Superior temporal gyrus (tissue), 1 donor: ENCODE measurements around the gene DMAP1.

Experiments
- DNase-seq: peaks from one replicate; pipeline ENCODE4 v3.0.0-alpha.2; 2016; ENCODE audit errors: extremely low spot score

The DMAP1 gene

GRCh38 chr1:44228218-44228617 is 14.9 kb downstream of the DMAP1 start:
- DNase-seq, result no peak

GRCh38 chr1:44229435-44230167 is 16.3 kb downstream of the DMAP1 start:
- DNase-seq, result no peak

DNA sequence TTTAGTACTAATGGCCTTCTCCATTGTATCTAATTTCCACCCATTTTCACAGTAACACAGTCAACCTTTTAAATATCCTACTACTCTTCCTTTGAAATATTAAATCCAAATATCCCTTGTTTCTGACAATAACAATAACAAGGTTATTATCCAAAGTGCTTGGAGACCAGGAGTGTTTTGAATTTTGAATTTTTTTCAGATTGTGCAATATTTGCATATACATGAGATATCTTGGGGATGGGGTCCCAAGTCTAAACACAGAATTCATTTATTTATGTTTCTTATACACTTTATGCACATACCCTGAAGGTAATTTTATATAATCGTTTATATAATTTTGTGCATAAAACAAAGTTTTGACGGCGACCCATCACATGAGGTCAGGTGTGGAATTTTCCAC is 17.5 kb downstream of the DMAP1 start:
- no peak for DNase-seq

- no peak for DNase-seq
These were observed 20.3 kb downstream of the DMAP1 start for GRCh38 chr1:44233593-44233992.

DNA sequence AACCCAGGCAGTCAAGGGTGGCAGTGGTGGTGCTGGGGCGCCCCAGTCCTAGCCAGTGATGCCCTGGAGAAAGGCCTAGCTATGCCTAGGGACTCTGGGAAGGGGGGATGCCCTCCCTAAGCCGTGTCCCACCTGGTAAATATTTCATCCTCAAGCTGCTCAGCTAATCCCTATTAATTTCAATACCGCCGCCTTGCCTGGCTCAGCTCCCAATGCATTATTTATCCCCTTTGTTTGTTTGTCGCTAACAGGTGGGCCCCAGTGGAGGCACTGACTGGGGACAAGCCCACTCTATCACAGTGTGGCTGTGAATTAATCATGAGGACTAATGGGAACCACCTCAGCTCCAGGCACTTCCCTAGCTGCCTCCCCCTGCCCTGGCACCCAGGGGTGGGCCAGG is 22.5 kb downstream of the DMAP1 start:
- DNase-seq, result no peak

DNA sequence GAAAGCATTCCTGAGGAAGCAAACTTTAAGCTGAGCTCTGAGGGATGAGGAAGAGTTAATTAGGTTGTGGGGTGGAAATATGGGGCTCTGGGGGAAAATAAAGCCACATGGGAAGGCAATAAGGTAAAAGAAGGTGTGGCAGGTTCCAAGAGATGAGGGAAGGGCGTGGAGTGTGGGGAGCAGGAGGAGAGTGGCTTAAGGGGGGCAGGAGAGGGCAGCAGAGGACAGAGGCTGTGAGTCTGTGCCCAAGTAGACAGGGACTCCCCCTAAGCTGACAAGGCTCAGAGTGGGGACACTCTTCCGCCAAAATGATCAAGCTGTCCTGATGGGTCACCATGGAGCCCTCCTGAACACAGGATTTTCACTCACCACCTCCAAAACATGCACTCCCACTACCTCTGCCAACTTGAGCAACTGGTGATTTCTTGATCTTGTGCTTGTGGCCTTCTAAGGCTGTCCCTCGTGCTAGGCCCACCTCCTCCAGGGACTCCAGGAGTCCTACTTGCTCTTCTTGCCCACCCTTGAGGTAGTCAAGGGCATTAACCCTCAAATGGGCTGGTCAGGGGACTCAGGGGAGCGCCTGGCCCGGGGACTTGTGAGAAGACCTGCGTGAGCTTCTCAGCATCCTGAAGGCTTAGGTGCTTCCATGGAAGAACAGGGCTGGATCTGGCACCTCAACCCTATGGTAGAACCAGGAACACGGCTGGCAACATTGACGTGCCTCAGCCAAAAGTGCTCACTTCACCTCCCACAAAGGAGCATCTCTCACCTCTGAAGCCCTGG is 23.4 kb downstream of the DMAP1 start:
- no peak for DNase-seq

GRCh38 chr1:44237721-44238457 is 24.6 kb downstream of the DMAP1 start:
- DNase-seq, result no peak

GRCh38 chr1:44238660-44239059 is 25.4 kb downstream of the DMAP1 start:
- no peak for DNase-seq

GRCh38 chr1:44239331-44239960 is 26.2 kb downstream of the DMAP1 start:
- DNase-seq, result no peak

DNA sequence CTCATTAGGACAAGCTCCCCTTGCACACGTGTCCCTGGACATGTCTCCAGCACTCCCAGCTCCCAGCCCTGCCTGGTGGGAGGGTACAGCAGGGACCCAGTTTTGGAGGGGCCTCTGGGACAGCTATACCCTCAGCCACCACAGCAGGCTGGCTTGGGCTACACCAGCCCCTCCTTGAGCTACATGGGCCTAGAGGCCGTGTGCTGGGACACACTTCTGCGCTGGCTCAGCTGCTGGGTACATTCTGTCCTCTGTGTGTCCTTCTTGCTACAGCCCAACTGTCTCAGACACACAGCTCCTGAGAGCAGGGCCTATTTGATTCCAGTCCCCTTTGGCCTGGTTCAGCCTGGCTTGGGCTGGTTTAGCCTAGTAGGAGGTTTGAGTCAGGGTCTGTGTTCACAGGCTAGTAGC is 26.7 kb downstream of the DMAP1 start:
- DNase-seq, result no peak

DNA sequence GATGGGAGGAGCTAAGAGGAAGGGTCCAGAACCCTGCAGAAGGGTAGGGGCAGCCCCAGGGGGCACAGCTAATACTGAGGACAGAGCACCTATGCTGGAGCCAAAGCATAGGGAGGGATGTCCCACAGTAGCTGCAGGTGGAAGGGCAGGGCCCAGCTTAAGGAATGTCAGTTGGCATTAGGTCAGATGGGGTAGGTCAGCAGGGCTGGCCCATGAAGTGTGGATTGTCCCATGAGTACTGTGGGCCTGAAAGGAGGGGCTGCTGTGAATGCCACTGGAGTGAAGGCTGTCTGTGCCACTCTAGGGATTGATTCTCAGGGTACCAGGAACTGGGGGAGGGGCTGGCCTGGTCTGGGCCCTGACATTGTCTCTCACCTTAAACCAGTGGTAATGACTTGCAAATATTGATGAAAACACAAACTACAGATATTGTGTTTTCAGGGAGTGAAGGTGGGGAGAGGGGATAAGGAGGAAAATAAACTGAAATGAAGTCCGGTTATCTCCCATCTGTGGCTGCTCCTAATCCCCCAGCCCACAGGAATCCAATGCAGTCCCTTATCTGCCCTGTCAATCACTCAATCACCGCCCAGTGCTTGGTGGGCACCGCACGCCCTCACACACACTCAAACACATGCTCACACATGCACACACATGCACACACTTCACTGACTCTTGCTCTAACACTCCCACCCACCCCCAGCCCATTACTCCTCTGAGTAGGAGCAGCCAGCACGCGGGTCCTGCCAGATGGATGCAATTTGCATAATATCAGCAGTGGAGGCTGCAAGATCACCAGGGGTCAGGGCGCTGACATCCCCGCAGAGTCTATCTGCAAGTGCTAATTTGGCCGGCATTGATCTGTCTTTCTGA is 27.8 kb downstream of the DMAP1 start:
- DNase-seq, result no peak

- DNase-seq, result peak; percentile 22
These were observed 29.5 kb downstream of the DMAP1 start for GRCh38 chr1:44242746-44243145.

DNA sequence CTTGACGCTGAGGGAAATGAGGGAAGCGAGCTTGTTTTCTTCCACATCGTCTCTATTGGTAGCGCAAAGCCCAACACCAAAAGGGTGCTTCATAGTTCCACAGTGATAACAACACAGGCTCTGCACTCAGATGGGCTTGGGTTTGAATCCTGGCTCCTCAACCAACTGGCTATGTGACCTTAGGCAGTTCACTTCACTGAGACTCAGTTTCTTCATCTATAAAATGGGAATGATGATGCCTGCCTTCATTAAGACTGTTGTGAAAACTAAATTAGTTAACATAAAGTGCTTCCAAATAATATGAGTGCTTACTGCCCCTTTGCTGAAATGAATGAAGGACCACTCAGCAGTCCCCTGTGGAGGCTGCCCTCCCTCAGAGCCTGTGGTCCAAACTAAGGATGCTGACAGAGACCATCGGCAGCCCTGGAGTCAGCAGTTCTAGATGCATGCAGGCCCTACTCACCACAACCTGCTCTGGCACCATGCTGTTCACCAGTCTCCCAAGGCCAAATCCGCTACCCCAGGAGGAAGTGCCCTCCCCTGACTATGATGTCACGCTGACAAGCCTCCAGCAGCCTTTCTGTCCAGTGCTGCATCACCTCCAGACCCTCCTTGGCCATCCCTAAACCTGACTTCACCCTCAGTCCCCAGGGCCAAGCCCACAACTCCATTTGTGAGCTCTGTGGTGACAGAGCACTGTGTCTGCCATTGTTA is 30.7 kb downstream of the DMAP1 start:
- no peak for DNase-seq

GRCh38 chr1:44244986-44245385 is 31.7 kb downstream of the DMAP1 start:
- DNase-seq, result no peak

DNA sequence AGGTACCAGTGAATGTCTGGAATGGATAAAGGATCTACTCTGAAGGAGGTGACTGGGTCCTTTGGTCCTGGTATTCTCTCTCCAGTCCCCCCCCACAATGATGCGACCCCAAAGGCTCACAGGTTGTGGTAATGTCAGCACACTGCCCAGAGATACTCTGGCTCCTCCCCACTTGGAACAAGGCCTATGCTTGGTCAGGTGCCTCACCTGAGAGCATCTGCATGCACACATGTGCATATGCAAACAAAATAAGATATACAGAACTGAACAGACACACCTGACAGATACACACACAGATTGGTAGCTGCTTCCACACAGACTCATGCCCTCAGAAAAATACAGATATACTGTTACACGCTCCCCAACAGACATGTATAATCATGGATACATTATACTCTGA is 33.5 kb downstream of the DMAP1 start:
- DNase-seq, result no peak

DNA sequence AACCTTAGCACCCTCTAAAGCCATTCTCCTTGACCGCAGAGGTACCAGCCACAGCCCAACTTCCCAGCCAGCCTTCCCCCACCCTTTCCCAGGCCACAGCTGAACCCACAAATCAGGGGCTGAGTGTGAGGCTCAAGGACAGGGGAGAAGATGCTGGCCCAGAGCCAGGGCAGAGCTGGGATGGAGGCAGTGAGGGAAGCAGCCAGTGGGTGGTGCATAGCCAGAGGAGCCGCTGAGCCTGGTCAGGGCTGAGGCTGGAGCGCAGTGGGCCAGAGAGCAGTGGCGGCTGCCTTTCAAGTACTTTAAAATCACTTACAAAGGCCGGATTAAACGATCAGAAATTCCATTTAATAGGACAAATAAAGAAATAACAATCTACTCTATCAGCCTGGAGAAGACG is 36.3 kb downstream of the DMAP1 start:
- DNase-seq, result no peak

DNA sequence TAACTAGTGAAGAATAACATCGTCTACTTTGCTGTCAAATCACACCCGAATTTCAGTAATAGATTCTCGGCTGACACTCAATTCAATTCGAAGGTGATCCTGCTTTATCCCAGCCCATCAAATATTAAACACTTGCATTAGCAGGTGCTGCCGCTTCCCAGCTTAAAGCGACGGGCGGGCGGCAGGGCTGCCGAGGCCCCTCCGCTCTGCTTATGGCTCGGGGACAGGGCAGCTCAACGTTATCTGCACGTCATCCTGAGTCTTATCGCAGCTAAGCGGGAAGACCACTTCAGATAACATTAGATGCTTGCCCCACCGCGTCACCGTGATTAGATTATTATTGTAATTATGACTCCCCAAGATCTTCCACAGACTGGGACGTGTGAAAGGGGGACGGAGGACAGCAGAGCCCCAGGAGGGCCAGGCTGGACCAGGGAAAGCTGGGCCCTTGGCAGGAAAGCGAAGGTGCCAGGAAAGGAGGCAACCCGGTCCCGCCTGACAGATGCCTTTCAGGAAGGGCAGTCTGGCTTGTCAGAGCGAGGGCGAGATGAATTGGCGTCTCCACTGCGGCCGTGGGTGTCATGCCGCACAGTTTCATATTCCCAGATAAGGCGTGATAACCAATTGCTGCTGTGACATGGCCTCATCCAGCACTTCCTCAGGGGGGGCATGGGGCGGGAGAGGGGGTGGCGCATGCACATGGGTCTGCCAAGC is 37.0 kb downstream of the DMAP1 start:
- no peak for DNase-seq

DNA sequence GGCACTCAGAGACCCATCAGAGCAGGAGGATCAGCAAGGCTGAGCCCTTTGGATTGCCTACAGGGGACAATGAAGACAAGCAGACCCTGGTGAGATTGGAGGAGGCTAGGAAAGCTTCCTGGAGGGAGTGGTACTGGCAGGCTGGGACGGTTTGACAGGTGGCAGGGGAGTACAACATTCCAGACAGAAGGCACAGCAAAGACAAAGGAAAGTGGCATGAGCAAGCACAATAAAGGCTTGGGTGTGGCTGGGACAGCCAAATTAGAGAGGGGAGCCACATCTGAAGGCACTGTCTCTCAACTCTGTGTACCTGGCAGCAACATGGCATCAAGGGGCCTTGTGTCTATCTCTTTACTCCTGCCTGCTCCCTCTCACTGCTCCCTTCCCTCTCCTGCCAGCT is 38.2 kb downstream of the DMAP1 start:
- no peak for DNase-seq

DNA sequence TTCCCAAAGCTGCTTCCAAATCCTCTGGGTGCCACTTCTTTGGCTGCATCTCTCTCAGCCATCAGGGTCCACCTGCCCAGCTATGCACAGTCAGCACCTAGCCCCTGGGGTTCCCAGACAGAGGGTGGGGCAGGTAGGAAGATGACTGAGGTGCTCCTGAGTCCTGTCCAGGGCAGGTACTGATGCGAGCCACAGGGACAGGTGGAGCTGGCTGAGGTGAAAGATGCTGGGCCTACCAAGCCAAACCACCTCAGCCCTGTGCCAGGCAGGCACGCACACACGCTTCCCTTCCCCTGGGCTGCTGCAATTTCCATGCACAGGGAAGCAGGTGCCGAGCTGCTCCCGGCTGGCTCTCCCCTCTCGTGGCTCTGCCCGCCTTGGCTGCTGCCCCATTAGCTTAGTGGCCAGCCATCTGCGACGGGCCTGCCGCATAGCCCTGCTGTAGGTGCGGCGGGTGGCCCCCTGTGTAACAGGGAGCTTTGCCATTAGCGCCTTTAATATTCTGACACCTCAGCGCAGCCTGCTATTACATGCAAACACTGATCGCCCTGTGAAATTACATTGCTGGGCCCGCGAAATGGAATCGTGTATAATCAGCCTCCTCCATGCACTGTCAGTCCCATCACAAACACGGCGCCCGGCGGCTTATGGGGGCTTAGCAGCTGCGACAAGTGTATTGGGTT is 38.9 kb downstream of the DMAP1 start:
- DNase-seq, result no peak
